Right lobe of liver (tissue), 6 donors: ENCODE data around the gene TSPAN31. TPM values are rescaled to one million over a fixed set of nuclear protein-coding genes. Genes with fewer than 3 reads are reported as not detected.

Experiments
- ATAC-seq, 4 donors: fragments of 200-7000 bp; cut with Tn5 transposase; one replicate each; pipeline ENCODE4 v1.9.1; 2020; ENCODE audit warnings: mild to moderate bottlenecking in 4 of 4, moderate library complexity in 4 of 4
- DNase-seq, 3 donors: peaks; one replicate each; pipeline ENCODE4 v3.0.0-alpha.2; 2020
- H3K27ac ChIP-seq, 3 donors: fragments of 200-600 bp; one replicate each; pipeline ENCODE4 v1.8.0; 2022
- H3K27me3 ChIP-seq, 2 donors: fragments of 200-600 bp; one replicate each; pipeline ENCODE4 v1.8.0; 2022
- H3K36me3 ChIP-seq, 4 donors: fragments of 200-600 bp; sonication (generic) in 1 of 4; one replicate each; pipeline versions ENCODE4 v1.5.1 to v1.8.0; 2017 to 2022; ENCODE audit warnings: control low read depth in 1 of 4
- H3K4me1 ChIP-seq, 4 donors: fragments of 200-600 bp; sonication (generic) in 1 of 4; one replicate each; pipeline versions ENCODE4 v1.5.1 to v1.8.0; 2017 to 2022; ENCODE audit warnings: control low read depth in 1 of 4
- H3K4me3 ChIP-seq, 3 donors: fragments of 200-600 bp; one replicate each; pipeline ENCODE4 v1.8.0; 2022
- H3K9me3 ChIP-seq, 4 donors: fragments of 200-600 bp; sonication (generic) in 1 of 4; one replicate each; pipeline versions ENCODE4 v1.5.1 to v1.8.0; 2017 to 2022; ENCODE audit warnings: control low read depth in 1 of 4
- POLR2A ChIP-seq: fragments of 450-650 bp; IDR thresholded peaks from one replicate; pipeline ENCODE4 v1.6.1; 2017; ENCODE audit warnings: antibody characterized with exemption, mild to moderate bottlenecking
- WGBS: methylation state at CpG from one replicate; pipeline ENCODE4 v1.1.6; 2018; ENCODE audit warnings: low coverage, low lambda C conversion rate; ENCODE audit not compliant: insufficient coverage; ENCODE audit errors: missing lambda C conversion rate; 5-methylcytosine and 5-hydroxymethylcytosine counted together
- intact Hi-C, 2 donors: fragments of 100-400 bp; cut with DNase I; formaldehyde crosslinking; loops; one replicate each; pipeline versions ENCODE4 v1.11.2 to v1.14.1; 2022
- total RNA-seq, 6 experiments: library from RNA; depleted of rRNA in 2 of 6; stranded (reverse); fragments of >200 nt in 2 of 6; fragmentation: NEBNext Ultra II Directional in 3 of 6; extraction: Animal tissue kit (Norgen Biotek cat#: 25700) in 3 of 6; gene quantifications; one replicate each; pipeline versions ENCODE4 v1.1.0 to v1.2.4, GENCODE V29; 2016 to 2023
- TF ChIP-seq, protein P1 (sequence below), 4 donors: fragments of 200-600 bp in 3 of 4; fragments of 450-650 bp in 1 of 4; IDR thresholded peaks; one replicate each; pipeline versions ENCODE4 v1.5.1 to v1.8.0; 2016 to 2022; ENCODE audit warnings: antibody characterized with exemption in 4 of 4, mild to moderate bottlenecking in 2 of 4
- donor health status: DM: no; HTN: yes; CAD: no.
- donor health status: DM: no; HTN: no; CAD: no.
- donor health status: DM: no; HTN: no; CAD: no.
- donor health status: DM: no; HTN: yes; CAD: no.
- donor health status: DM: no; HTN: yes; CAD: no.

TSPAN31 gene
- total RNA-seq, 6 experiments from 2014 or later = 15.1 to 34.4 (median 20.6) TPM

DNA sequence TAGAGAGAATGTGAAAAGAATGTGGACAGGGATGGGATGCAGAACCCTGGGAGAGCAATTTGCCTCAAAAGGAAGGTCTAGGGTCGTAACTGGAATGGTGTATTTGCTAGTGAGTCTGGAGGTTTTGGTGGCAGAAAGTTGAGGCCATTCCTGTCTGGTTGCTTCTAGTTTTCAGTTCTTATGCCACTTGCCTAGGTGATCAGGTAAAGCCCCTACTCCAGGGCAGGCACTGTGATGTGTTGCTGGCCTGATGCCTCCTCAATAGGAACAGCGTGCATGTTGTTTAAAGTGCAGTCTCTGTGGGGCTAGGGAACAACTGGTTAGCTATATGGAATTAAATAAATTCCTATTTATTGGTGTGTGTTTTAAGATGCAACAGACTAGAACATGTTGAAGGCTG, 44.5 kb upstream of the TSPAN31 start:
- Histone ChIP-seq H3K27me3 (no peaks in the 10 kb centered on the region), H3K4me1 (peaks cover 0 to 6% (median 2%) of the 10 kb centered on the region in 4 donors), H3K27ac (no peak overlapping the region), H3K4me3 (no peak overlapping the region), H3K9me3 (no peaks in the 10 kb centered on the region), H3K36me3 (peaks cover 0 to 36% (median 11%) of the 10 kb centered on the region in 4 donors)
- no peak for ATAC-seq
- intact Hi-C loops = no loop called here
- WGBS = 100% methylated on average over 2 of the region's 2 CpGs
- TF ChIP-seq POLR2A = no peak
- TF ChIP-seq, protein P1, sequence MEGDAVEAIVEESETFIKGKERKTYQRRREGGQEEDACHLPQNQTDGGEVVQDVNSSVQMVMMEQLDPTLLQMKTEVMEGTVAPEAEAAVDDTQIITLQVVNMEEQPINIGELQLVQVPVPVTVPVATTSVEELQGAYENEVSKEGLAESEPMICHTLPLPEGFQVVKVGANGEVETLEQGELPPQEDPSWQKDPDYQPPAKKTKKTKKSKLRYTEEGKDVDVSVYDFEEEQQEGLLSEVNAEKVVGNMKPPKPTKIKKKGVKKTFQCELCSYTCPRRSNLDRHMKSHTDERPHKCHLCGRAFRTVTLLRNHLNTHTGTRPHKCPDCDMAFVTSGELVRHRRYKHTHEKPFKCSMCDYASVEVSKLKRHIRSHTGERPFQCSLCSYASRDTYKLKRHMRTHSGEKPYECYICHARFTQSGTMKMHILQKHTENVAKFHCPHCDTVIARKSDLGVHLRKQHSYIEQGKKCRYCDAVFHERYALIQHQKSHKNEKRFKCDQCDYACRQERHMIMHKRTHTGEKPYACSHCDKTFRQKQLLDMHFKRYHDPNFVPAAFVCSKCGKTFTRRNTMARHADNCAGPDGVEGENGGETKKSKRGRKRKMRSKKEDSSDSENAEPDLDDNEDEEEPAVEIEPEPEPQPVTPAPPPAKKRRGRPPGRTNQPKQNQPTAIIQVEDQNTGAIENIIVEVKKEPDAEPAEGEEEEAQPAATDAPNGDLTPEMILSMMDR (IDR thresholded peaks at IDR 0.05) = no peak
- no peak for DNase-seq

DNA sequence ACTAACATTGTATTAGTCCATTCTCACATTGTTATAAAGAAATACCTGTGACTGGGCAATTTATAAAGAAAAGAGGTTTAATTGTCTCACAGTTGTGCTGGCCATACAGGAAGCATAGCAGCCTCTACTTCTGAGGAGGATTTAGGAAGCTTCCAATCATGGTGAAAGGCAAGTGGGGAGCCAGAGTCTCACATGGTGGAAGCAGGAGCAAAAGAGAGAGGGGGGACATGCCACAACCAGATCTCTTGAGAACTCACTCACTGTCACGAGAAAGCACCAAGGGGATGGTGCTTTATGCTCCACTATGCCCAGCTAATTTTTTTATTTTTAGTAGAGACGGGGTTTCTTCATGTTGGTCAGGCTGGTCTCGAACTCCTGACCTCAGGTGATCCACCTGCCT, 37.6 kb upstream of the TSPAN31 start:
- no peak for DNase-seq
- H3K27ac ChIP-seq = no peak overlapping the region
- H3K27me3 ChIP-seq = no peaks in the 10 kb centered on the region
- 92% methylated on average over 2 of the region's 3 CpGs for WGBS
- ATAC-seq = no peak
- intact Hi-C loops = no loop called here
- no peaks in the 10 kb centered on the region for H3K9me3 ChIP-seq
- TF ChIP-seq, protein P1 (IDR thresholded peaks at IDR 0.05) = no peak
- no peak for TF ChIP-seq POLR2A
- peaks cover 0 to 47% (median 0%) of the 10 kb centered on the region in 4 donors for H3K36me3 ChIP-seq
- no peak overlapping the region for H3K4me3 ChIP-seq
- no peaks in the 10 kb centered on the region for H3K4me1 ChIP-seq

DNA sequence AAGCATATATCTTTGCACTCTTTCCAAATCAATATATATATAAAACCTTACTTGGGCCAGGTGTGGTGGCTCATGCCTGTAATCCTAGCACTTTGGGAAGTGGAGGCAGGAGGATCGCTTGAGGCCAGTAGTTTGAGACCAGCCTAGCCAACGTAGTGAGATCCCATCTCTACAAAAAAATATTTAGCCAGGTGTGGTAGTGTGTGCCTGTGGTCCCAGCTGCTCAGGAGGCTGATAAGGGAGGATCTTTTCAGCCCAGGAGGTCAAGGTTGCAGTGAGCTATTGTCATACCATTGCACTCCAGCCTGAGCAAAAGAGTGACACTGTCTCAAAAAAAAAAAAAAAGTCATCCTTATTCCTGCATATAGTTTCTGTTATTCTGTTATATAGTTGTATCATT, 36.5 kb upstream of the TSPAN31 start:
- no peak overlapping the region for H3K27ac ChIP-seq
- no peak for ATAC-seq
- no peaks in the 10 kb centered on the region for H3K4me1 ChIP-seq
- no peaks in the 10 kb centered on the region for H3K9me3 ChIP-seq
- WGBS = 89% methylated on average over 2 of the region's 2 CpGs
- H3K27me3 ChIP-seq = no peaks in the 10 kb centered on the region
- intact Hi-C loops = no loop called here
- peaks cover 0 to 50% (median 0%) of the 10 kb centered on the region in 4 donors for H3K36me3 ChIP-seq
- DNase-seq = no peak
- TF ChIP-seq, protein P1 (IDR thresholded peaks at IDR 0.05) = no peak
- no peak for TF ChIP-seq POLR2A
- H3K4me3 ChIP-seq = no peak overlapping the region

DNA sequence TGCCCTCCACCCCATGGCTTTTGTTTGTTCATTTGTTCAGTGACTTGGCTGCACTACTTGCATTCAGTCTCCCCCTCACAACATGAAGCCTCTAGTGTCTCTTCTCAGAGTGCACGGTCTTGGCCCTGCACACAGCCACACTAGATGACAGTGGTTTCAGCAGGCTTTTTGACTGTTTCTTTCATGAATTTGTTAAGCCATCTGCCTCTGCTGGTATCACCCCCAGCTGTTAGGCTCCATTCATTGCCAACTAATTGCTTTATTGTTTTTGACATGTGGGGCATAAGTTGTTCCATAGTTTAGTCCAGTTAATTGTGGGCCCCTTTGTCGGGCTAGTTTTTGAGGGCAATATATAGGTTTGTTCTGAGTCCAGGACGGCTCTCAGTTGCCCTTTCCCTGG, 32.1 kb upstream of the TSPAN31 start:
- no peaks in the 10 kb centered on the region for H3K27me3 ChIP-seq

More for the DNA sequence above, 32.1 kb upstream of the TSPAN31 start:
- TF ChIP-seq POLR2A = no peak
- TF ChIP-seq, protein P1 (IDR thresholded peaks at IDR 0.05) = no peak
- H3K27ac ChIP-seq = no peak overlapping the region
- H3K9me3 ChIP-seq = no peaks in the 10 kb centered on the region
- ATAC-seq (no peak), DNase-seq (no peak)
- peaks cover 0 to 51% (median 14%) of the 10 kb centered on the region in 4 donors for H3K36me3 ChIP-seq
- intact Hi-C loops = no loop called here
- no peak overlapping the region for H3K4me3 ChIP-seq
- WGBS = 88% methylated on average over 3 of the region's 3 CpGs
- no peaks in the 10 kb centered on the region for H3K4me1 ChIP-seq
